Caco-2 (cell line): ENCODE data around the gene PIP4K2A. TPM values are rescaled to one million over a fixed set of nuclear protein-coding genes. Genes with fewer than 3 reads are reported as not detected.

Source experiments
- BruUV-seq: library from RNA; stranded (reverse); fragments of 400-500 nt; replicated peaks from 2 replicates; lab custom pipeline; 2021; lab: Mats Ljungman, UMichigan
- CTCF ChIA-PET: fragments of 300-600 bp; sonication (Branson Sonifier 250); formaldehyde crosslinking; loops from one replicate; lab custom pipeline; 2022; ENCODE audit warnings: antibody characterized with exemption; lab: Charles Lee
- POLR2A ChIA-PET: fragments of 300-600 bp; sonication (Branson Sonifier 250); formaldehyde crosslinking; loops from one replicate; lab custom pipeline; 2022; ENCODE audit warnings: antibody characterized with exemption; lab: Charles Lee
- DNase-seq, 2 experiments: peaks; one replicate each; pipeline versions ENCODE4 v3.0.0 to v3.0.0-alpha.2; 2020 to 2022
- H3K27me3 ChIP-seq: replicated peaks from 2 replicates; pipeline ENCODE4 v1.6.0; 2011; ENCODE audit warnings: low read length; ENCODE audit not compliant: control insufficient read depth, insufficient read depth
- H3K36me3 ChIP-seq: 2 replicates; pipeline ENCODE4 v1.5.1; 2011; ENCODE audit warnings: low read length; ENCODE audit not compliant: control insufficient read depth, insufficient read depth
- H3K4me1 ChIP-seq: fragments of 250-450 bp; sonication (Bioruptor Pico); 2 replicates; pipeline ENCODE4 v1.5.1; 2020; ENCODE audit warnings: mild to moderate bottlenecking
- H3K4me3 ChIP-seq: 2 replicates; pipeline ENCODE4 v1.5.1; 2011; ENCODE audit warnings: low read depth, mild to moderate bottlenecking, control low read depth, low read length
- H3K9me3 ChIP-seq: fragments of 250-450 bp; sonication (Bioruptor Pico); 2 replicates; pipeline ENCODE4 v1.5.1; 2020; ENCODE audit warnings: mild to moderate bottlenecking, moderate library complexity
- H3K27ac Mint-ChIP-seq: one replicate; pipeline ENCODE4 v1.8.0; 2022; ENCODE audit warnings: mixed read lengths; ENCODE audit not compliant: unreplicated experiment
- H3K27me3 Mint-ChIP-seq: one replicate; pipeline ENCODE4 v1.8.0; 2022; ENCODE audit warnings: mixed read lengths; ENCODE audit not compliant: insufficient read depth, unreplicated experiment
- H3K36me3 Mint-ChIP-seq: one replicate; pipeline ENCODE4 v1.8.0; 2022; ENCODE audit warnings: mild to moderate bottlenecking, mixed read lengths; ENCODE audit not compliant: insufficient read depth, unreplicated experiment
- H3K4me1 Mint-ChIP-seq: one replicate; pipeline ENCODE4 v1.8.0; 2022; ENCODE audit warnings: low read depth, mixed read lengths; ENCODE audit not compliant: unreplicated experiment
- H3K4me3 Mint-ChIP-seq: one replicate; pipeline ENCODE4 v1.8.0; 2022; ENCODE audit warnings: mild to moderate bottlenecking, moderate library complexity, mixed read lengths; ENCODE audit not compliant: unreplicated experiment
- H3K9me3 Mint-ChIP-seq: one replicate; pipeline ENCODE4 v1.8.0; 2022; ENCODE audit warnings: mixed read lengths; ENCODE audit not compliant: unreplicated experiment
- CTCF ChIP-seq, 2 experiments: fragments of 200-600 bp in 1 of 2; IDR thresholded peaks; 1 replicate in 1 of 2; 2 replicates in 1 of 2; pipeline versions ENCODE4 v1.5.1 to v1.8.0; 2011 to 2022; ENCODE audit warnings: antibody characterized with exemption in 1 of 2, control low read depth in 1 of 2, inconsistent platforms in 1 of 2, low read depth in 1 of 2, low read length in 1 of 2, mild to moderate bottlenecking in 1 of 2, moderate library complexity in 1 of 2; ENCODE audit not compliant: insufficient read depth in 1 of 2, severe bottlenecking in 1 of 2, unreplicated experiment in 1 of 2
- intact Hi-C: fragments of 100-400 bp; cut with micrococcal nuclease; formaldehyde crosslinking; loops from one replicate; pipeline ENCODE4 v1.10.0; 2022; ENCODE audit not compliant: unreplicated experiment
- total RNA-seq: library from RNA; stranded (reverse); gene quantifications from 2 replicates; pipeline ENCODE4 v1.2.3, GENCODE V29; 2022

Gene PIP4K2A
- total RNA-seq, 1 experiment from 2014 or later, result 26.9 TPM

- POLR2A ChIA-PET, result no interaction called here
- intact Hi-C loops, result loop anchor here (1.0 to 2.0 kb wide), 3 partner anchors 18 to 58 kb away; no protein-coding TSS in a partner anchor
- Histone ChIP-seq H3K4me1 (peaks cover 43% of the 10 kb centered on the region), H3K4me3 (no peak overlapping the region), H3K9me3 (no peaks in the 10 kb centered on the region), H3K36me3 (no peaks in the 10 kb centered on the region), H3K27me3 (no peaks in the 10 kb centered on the region)
- peaks cover 12% of the 10 kb centered on the region for H3K36me3 Mint-ChIP-seq
- CTCF ChIA-PET, result no interaction called here
- no peak for DNase-seq
- peak overlapping the region; percentile 76 for H3K27ac Mint-ChIP-seq
- peaks cover 4% of the 10 kb centered on the region for H3K9me3 Mint-ChIP-seq
- H3K4me1 Mint-ChIP-seq, result peaks cover 37% of the 10 kb centered on the region
- peak overlapping the region; percentile 65 for H3K4me3 Mint-ChIP-seq
- no peaks in the 10 kb centered on the region for H3K27me3 Mint-ChIP-seq
- no peak for TF ChIP-seq CTCF (IDR thresholded peaks at IDR 0.05; ENCODE audit: insufficient read depth in 1 of 2, low read depth in 1 of 2, low read length in 1 of 2, severe bottlenecking in 1 of 2, unreplicated experiment in 1 of 2)
- BruUV-seq, result no TSS peak
Measured at GRCh38 chr10:22682237-22683139, 31.9 kb downstream of the PIP4K2A start.

- Mint-ChIP-seq H3K36me3 (peaks cover 12% of the 10 kb centered on the region), H3K9me3 (no peaks in the 10 kb centered on the region), H3K27me3 (no peaks in the 10 kb centered on the region), H3K27ac (peak overlapping the region; percentile 76), H3K4me3 (no peak overlapping the region), H3K4me1 (peaks cover 37% of the 10 kb centered on the region)
- intact Hi-C loops, result loop anchor here (2.0 kb wide), 1 partner anchor 57 kb away; no protein-coding TSS in a partner anchor
- no peaks in the 10 kb centered on the region for H3K9me3 ChIP-seq
- no peak for TF ChIP-seq CTCF (IDR thresholded peaks at IDR 0.05; ENCODE audit: insufficient read depth in 1 of 2, low read depth in 1 of 2, low read length in 1 of 2, severe bottlenecking in 1 of 2, unreplicated experiment in 1 of 2)
- BruUV-seq, result no TSS peak
- H3K27me3 ChIP-seq, result no peaks in the 10 kb centered on the region
- H3K36me3 ChIP-seq, result no peaks in the 10 kb centered on the region
- H3K4me3 ChIP-seq, result no peak overlapping the region
- DNase-seq, result no peak
- ChIA-PET CTCF (no interaction called here), POLR2A (interaction anchor here (0.7 kb wide), 1 partner anchor 171 kb away, joined by 5 read pairs; no protein-coding TSS in a partner anchor)
- H3K4me1 ChIP-seq, result peaks cover 43% of the 10 kb centered on the region
Measured at GRCh38 chr10:22681783-22682183, 32.6 kb downstream of the PIP4K2A start.

GRCh38 chr10:22681301-22681700, 33.1 kb downstream of the PIP4K2A start:
- no TSS peak for BruUV-seq
- Mint-ChIP-seq H3K4me3 (no peak overlapping the region), H3K36me3 (peaks cover 12% of the 10 kb centered on the region), H3K27ac (no peak overlapping the region), H3K27me3 (no peaks in the 10 kb centered on the region), H3K4me1 (peaks cover 37% of the 10 kb centered on the region), H3K9me3 (no peaks in the 10 kb centered on the region)
- Histone ChIP-seq H3K4me3 (no peak overlapping the region), H3K36me3 (no peaks in the 10 kb centered on the region), H3K4me1 (peaks cover 43% of the 10 kb centered on the region), H3K9me3 (no peaks in the 10 kb centered on the region), H3K27me3 (no peaks in the 10 kb centered on the region)
- TF ChIP-seq CTCF (IDR thresholded peaks at IDR 0.05; ENCODE audit: insufficient read depth in 1 of 2, low read depth in 1 of 2, low read length in 1 of 2, severe bottlenecking in 1 of 2, unreplicated experiment in 1 of 2), result no peak
- intact Hi-C loops, result no loop called here
- ChIA-PET CTCF (no interaction called here), POLR2A (interaction anchor here (0.7 kb wide), 1 partner anchor 172 kb away, joined by 5 read pairs; no protein-coding TSS in a partner anchor)
- DNase-seq, result no peak
